DND-41 (cell line): ENCODE results near the gene KCNJ1.

ENCODE experiments used
- ATAC-seq: fragments of 200-7000 bp; cut with Tn5 transposase; 3 replicates; pipeline ENCODE4 v1.9.1; 2021; ENCODE audit warnings: low read depth; ENCODE audit not compliant: insufficient read depth
- DNase-seq: peaks from one replicate; pipeline ENCODE4 v3.0.0-alpha.2; 2020
- H2AFZ ChIP-seq: 2 replicates; pipeline ENCODE4 v1.6.0; 2012; ENCODE audit warnings: low read depth, low read length
- H3K27ac ChIP-seq: 2 replicates; pipeline ENCODE4 v1.5.1; 2012; ENCODE audit warnings: low read length, inconsistent platforms
- H3K27me3 ChIP-seq: fragments of 200-600 bp; sonication (generic); 2 replicates; pipeline ENCODE4 v1.6.0; 2012; ENCODE audit warnings: low read length, mild to moderate bottlenecking, inconsistent platforms; ENCODE audit not compliant: insufficient read depth, poor library complexity
- H3K36me3 ChIP-seq: 2 replicates; pipeline ENCODE4 v1.5.1; 2012; ENCODE audit warnings: low read length, inconsistent platforms; ENCODE audit not compliant: insufficient read depth
- H3K4me1 ChIP-seq: 2 replicates; pipeline ENCODE4 v1.5.1; 2012; ENCODE audit warnings: mild to moderate bottlenecking, low read length; ENCODE audit not compliant: insufficient read depth
- H3K4me2 ChIP-seq: 2 replicates; pipeline ENCODE4 v1.6.0; 2012; ENCODE audit warnings: mild to moderate bottlenecking, moderate library complexity, low read length, inconsistent platforms; ENCODE audit not compliant: insufficient read depth
- H3K4me3 ChIP-seq, 2 experiments: fragments of 200-600 bp in 1 of 2; shearing (Covaris generic) in 1 of 2; 2 replicates each; pipeline ENCODE4 v1.5.1; 2012 to 2016; ENCODE audit warnings: inconsistent platforms in 2 of 2, low read length in 2 of 2, mild to moderate bottlenecking in 2 of 2, low read depth in 1 of 2, moderate library complexity in 1 of 2
- H3K79me2 ChIP-seq: 2 replicates; pipeline ENCODE4 v1.6.0; 2012; ENCODE audit warnings: low read length, inconsistent platforms; ENCODE audit not compliant: insufficient read depth
- H3K9ac ChIP-seq: 2 replicates; pipeline ENCODE4 v1.6.0; 2012; ENCODE audit warnings: low read depth, mild to moderate bottlenecking, inconsistent platforms, low read length, moderate library complexity
- H3K9me3 ChIP-seq: 2 replicates; pipeline ENCODE4 v1.5.1; 2012; ENCODE audit warnings: low read length, moderate library complexity, mild to moderate bottlenecking, inconsistent platforms; ENCODE audit not compliant: insufficient read depth, severe bottlenecking
- H4K20me1 ChIP-seq: 2 replicates; pipeline ENCODE4 v1.6.0; 2012; ENCODE audit warnings: low read length; ENCODE audit not compliant: insufficient read depth
- EZH2 ChIP-seq: IDR thresholded peaks from 3 replicates; pipeline ENCODE4 v1.6.1; 2012; ENCODE audit warnings: borderline replicate concordance, low read depth, mild to moderate bottlenecking, moderate library complexity, low read length, inconsistent platforms; ENCODE audit not compliant: severe bottlenecking
- TF ChIP-seq, protein P1 (sequence below): IDR thresholded peaks from 2 replicates; pipeline ENCODE4 v1.5.1; 2012; ENCODE audit warnings: borderline replicate concordance, low read length, moderate library complexity, mild to moderate bottlenecking; ENCODE audit not compliant: poor library complexity, severe bottlenecking; ENCODE audit errors: extremely low read depth

KCNJ1 gene

DNA sequence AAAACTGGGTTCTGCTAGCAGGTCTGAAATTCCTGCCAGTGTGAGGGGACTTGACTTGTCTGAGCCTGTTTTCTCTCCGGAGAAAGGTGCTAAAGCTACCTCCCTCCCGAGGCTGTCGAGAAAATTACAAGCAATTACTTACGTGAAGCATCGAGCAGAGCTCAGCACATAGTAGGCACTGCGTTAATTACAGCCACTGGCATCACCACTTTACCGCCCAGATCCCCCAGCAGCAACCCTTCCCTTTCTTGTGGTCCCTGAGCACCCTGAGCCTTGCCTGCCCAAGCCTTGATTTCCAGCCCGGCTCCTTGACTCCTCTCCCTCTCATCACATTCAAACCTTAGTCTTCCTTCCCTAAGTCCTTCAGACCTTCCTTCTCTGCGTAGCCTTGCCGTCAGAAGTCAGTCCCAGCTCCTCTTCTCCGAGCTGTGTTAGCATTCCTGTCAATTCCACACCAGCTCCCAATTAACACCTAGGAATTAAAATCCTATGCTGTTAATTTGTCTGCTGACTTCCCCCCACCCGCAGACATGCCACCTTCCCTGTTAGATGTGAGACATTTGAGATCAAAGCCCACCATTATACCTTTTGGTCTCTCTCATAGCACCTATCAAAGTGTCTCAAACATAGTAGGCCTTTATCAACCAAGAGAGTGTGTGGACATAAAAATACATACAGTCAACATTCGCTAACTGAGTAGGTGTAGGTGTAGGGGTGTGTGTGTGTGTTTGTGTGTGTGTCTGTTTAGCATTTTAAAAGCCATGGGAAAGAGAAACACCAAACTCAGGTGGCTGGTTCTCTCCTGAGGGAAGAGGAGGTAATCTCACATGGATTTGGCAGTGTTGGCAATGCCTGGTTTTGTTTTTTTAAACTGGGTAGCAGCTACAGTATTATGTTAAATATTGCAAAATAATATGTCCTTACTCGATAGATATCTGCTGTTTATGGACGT, 21.2 kb upstream of the KCNJ1 start:
- no peak for ATAC-seq

DNA sequence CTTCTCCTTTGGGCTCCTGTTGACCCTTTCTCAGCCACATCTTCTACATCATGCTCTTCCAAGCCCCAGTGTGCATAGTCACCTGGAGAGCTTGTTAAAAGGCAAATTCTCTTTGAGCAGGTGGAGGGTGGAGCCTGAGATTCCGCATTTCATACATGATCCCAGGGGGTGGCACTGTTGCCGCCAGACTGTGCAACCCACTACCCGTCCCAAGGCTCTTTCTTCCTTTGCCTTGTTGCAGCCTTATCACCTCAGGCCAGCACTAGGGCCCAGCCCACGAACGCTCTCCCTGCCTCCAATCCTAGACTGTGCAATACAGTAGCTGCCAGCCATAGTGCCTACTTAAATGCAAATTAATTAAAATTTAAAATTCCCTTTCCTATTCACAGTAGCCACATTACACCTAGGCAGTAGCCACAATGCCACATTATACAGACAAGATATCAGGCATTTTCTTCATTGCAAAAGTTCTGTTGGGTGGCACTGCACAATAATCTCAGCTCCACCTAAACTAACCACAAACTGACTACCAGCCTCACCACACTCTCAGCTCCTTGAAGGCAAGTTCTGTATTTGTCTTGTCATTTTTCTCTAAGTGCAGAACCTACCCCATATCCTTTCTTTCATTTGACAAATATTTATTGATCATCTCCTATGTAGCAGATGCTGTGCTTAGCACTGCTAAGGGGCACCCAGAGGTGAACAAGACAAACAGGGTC, 19.5 kb upstream of the KCNJ1 start:
- Histone ChIP-seq H3K27ac (no peak overlapping the region), H3K9ac (no peak overlapping the region), H3K4me2 (no peak overlapping the region), H3K9me3 (no peaks in the 10 kb centered on the region), H2AFZ (no peak overlapping the region), H3K27me3 (no peaks in the 10 kb centered on the region), H3K36me3 (no peaks in the 10 kb centered on the region), H3K4me1 (no peaks in the 10 kb centered on the region), H3K79me2 (no peaks in the 10 kb centered on the region), H4K20me1 (no peaks in the 10 kb centered on the region), H3K4me3 (no peak overlapping the region)
- ATAC-seq (peak; percentile 67), DNase-seq (no peak)
- TF ChIP-seq EZH2 = no peak
- TF ChIP-seq, protein P1, sequence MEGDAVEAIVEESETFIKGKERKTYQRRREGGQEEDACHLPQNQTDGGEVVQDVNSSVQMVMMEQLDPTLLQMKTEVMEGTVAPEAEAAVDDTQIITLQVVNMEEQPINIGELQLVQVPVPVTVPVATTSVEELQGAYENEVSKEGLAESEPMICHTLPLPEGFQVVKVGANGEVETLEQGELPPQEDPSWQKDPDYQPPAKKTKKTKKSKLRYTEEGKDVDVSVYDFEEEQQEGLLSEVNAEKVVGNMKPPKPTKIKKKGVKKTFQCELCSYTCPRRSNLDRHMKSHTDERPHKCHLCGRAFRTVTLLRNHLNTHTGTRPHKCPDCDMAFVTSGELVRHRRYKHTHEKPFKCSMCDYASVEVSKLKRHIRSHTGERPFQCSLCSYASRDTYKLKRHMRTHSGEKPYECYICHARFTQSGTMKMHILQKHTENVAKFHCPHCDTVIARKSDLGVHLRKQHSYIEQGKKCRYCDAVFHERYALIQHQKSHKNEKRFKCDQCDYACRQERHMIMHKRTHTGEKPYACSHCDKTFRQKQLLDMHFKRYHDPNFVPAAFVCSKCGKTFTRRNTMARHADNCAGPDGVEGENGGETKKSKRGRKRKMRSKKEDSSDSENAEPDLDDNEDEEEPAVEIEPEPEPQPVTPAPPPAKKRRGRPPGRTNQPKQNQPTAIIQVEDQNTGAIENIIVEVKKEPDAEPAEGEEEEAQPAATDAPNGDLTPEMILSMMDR = peak; percentile 49

More for the DNA sequence above, 21.2 kb upstream of the KCNJ1 start:
- Histone ChIP-seq H3K36me3 (no peaks in the 10 kb centered on the region), H4K20me1 (no peaks in the 10 kb centered on the region), H3K27me3 (no peaks in the 10 kb centered on the region), H3K4me3 (no peak overlapping the region), H2AFZ (no peak overlapping the region), H3K9me3 (no peaks in the 10 kb centered on the region), H3K4me1 (no peaks in the 10 kb centered on the region), H3K9ac (no peak overlapping the region), H3K27ac (no peak overlapping the region), H3K4me2 (no peak overlapping the region), H3K79me2 (no peaks in the 10 kb centered on the region)
- DNase-seq = no peak
- no peak for TF ChIP-seq EZH2
- TF ChIP-seq, protein P1 = no peak

DNA sequence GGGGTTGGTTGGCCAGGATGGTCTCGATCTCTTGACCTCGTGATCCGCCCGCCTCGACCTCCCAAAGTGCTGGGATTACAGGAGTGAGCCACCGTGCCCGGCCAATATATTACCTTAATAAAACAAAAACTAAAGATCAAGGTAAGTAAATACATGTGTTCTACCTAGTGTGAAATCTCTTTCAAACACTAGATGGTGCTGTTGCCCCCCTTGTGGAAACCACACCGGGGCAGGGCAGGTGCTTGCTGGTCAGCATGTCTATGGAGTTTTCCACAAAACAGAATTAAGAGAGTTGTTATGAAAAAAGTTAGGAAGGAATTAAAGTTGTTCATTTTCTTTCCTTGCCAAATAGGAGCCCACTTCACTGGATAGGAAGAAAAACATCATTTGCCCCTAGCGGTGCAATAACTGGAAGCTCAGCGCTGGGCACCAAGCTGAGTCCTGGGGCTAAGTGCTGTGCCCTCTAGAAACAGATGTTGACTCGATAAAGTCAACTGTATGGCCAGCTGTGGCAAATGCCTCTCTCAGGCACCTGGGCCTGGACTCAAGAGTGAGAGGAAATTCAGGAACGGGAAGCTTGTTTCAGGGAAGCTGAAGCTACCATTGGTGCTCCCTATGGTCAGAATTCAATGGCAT, 17.7 kb upstream of the KCNJ1 start:
- Histone ChIP-seq H3K4me1 (no peaks in the 10 kb centered on the region), H3K9me3 (no peaks in the 10 kb centered on the region), H3K4me2 (no peak overlapping the region), H3K9ac (no peak overlapping the region), H3K36me3 (no peaks in the 10 kb centered on the region), H3K27me3 (peaks cover 7% of the 10 kb centered on the region), H3K27ac (no peak overlapping the region), H3K4me3 (no peak overlapping the region), H4K20me1 (no peaks in the 10 kb centered on the region), H2AFZ (no peak overlapping the region), H3K79me2 (no peaks in the 10 kb centered on the region)
- DNase-seq = peak; percentile 63
- ATAC-seq = peak; percentile 84
- TF ChIP-seq EZH2 = no peak
- TF ChIP-seq, protein P1 = peak; percentile 79
